ENCODE data around the gene PRC1. TPM values are rescaled to one million over a fixed set of nuclear protein-coding genes. Genes with fewer than 3 reads are reported as not detected.

Gene PRC1
- total RNA-seq, 1 experiment from 2014 or later = 260 TPM

DNA sequence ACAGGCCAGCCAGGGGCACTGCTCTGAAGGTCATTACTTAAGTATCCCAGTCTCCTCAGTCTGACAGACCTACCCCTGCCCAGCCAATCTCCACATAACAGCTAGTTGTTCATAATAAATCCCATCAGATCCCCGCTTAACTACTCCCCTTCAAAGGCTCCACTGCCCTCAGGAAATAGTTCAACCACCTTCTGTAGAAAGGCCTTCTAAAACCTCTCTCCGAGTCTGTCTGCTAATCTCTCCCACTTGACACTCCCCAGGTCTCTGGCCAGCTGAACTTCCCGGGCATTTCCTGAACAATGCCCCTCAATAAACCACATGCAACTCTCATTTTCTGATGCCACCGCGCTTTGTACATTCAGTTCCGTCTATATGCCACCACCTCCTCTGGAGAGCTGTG, 6.0 kb downstream of the PRC1 start:
- Mint-ChIP-seq H3K27ac (ENCODE audit: unreplicated experiment) (peak overlapping the region; percentile 58), H3K9me3 (ENCODE audit: low read depth, unreplicated experiment) (no peaks in the 10 kb centered on the region), H3K27me3 (ENCODE audit: unreplicated experiment) (no peaks in the 10 kb centered on the region), H3K36me3 (ENCODE audit: insufficient read depth, unreplicated experiment) (peaks cover 48% of the 10 kb centered on the region), H3K4me3 (ENCODE audit: low read depth, unreplicated experiment) (peak overlapping the region; percentile 63), H3K4me1 (ENCODE audit: low read depth, unreplicated experiment) (peaks cover 38% of the 10 kb centered on the region)
- TF ChIP-seq, protein P1, sequence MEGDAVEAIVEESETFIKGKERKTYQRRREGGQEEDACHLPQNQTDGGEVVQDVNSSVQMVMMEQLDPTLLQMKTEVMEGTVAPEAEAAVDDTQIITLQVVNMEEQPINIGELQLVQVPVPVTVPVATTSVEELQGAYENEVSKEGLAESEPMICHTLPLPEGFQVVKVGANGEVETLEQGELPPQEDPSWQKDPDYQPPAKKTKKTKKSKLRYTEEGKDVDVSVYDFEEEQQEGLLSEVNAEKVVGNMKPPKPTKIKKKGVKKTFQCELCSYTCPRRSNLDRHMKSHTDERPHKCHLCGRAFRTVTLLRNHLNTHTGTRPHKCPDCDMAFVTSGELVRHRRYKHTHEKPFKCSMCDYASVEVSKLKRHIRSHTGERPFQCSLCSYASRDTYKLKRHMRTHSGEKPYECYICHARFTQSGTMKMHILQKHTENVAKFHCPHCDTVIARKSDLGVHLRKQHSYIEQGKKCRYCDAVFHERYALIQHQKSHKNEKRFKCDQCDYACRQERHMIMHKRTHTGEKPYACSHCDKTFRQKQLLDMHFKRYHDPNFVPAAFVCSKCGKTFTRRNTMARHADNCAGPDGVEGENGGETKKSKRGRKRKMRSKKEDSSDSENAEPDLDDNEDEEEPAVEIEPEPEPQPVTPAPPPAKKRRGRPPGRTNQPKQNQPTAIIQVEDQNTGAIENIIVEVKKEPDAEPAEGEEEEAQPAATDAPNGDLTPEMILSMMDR (IDR thresholded peaks at IDR 0.05; ENCODE audit: unreplicated experiment) = no peak
- no peak for DNase-seq
- CTCF ChIA-PET = interaction anchor here (1.1 kb wide), 2 partner anchors 54 to 57 kb away, joined by 3 read pairs; no protein-coding TSS in a partner anchor
- no TSS peak for BruUV-seq (replicated peaks)
- intact Hi-C loops (cut with micrococcal nuclease; ENCODE audit: unreplicated experiment) = loop anchor here (5.0 kb wide), 2 partner anchors 34 to 59 kb away; partner anchors contain the start of gene VPS33B

DNA sequence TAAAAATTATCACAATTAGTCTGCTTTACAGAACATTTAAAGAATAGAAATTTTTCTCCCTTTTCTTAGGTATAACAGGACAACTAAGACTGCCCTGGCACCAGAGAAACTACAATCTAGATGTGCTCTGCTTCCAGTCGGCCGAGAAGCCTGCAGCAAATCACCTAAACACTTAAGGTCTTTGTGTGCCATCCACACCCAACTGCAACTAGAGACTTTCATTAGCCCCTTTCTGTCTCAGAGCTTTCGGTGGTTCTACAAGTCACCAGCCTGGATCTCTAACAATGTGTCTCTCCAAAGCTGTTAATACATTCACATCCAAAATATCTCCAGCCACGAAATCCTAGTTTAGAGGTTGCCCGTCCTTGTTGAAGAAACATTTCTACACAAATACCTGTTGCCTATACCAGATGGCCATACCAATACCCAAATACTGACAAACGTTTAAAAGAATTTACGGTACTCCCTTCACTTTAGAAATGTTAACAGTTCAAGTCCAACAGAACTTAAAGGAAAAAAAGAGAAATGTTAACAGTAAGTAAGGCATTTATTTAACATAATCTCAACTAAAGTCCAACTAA, 6.7 kb downstream of the PRC1 start:
- H3K4me3 Mint-ChIP-seq (ENCODE audit: low read depth, unreplicated experiment) = peak overlapping the region; percentile 63
- peaks cover 43% of the 10 kb centered on the region for H3K36me3 Mint-ChIP-seq (ENCODE audit: insufficient read depth, unreplicated experiment)
- CTCF ChIA-PET = interaction anchor here (0.7 to 1.3 kb wide), 5 partner anchors 10 to 638 kb away, joined by 3 to 5 read pairs (median 3); no protein-coding TSS in a partner anchor
- no peaks in the 10 kb centered on the region for H3K27me3 Mint-ChIP-seq (ENCODE audit: unreplicated experiment)
- intact Hi-C loops (cut with micrococcal nuclease; ENCODE audit: unreplicated experiment) = loop anchor here (5.0 kb wide), 2 partner anchors 35 to 60 kb away; partner anchors contain the start of gene VPS33B
- H3K27ac Mint-ChIP-seq (ENCODE audit: unreplicated experiment) = peak overlapping the region; percentile 58
- DNase-seq = no peak
- BruUV-seq (replicated peaks) = no TSS peak
- no peaks in the 10 kb centered on the region for H3K9me3 Mint-ChIP-seq (ENCODE audit: low read depth, unreplicated experiment)
- TF ChIP-seq, protein P1 (IDR thresholded peaks at IDR 0.05; ENCODE audit: unreplicated experiment) = no peak
- peaks cover 37% of the 10 kb centered on the region for H3K4me1 Mint-ChIP-seq (ENCODE audit: low read depth, unreplicated experiment)

DNA sequence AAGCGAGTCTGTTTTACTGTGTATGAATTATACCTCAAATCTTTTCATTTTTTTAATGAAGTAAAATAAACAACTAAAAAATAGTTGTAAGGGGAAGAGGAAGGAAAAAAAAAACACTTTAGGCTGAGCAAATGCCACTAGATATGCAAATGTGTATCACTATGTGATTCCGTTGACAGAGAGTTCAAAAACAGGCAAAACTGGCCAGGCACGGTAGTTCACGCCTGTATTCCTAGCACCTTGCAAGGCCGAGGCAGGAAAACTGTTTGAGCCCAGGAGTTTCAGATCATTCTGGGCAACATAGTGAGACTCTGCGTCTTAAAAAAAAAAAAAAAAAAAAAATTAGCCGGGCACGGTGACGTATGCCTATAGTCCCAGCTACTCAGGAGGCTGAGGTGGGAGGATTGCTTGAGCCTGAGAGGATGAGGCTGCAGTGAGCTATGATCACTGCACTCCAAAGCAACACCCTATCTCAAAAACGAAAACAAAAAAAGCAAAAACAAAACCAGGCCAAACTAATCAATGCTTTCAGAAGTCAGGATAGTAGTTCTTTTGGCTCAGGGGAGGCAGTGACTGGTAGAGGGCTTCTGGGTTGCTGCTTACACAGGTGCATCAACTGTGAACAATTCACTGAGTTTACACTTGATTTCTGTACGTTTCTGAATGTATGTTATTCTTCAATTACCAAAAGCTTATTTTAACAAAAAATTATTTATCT, 7.4 kb downstream of the PRC1 start:
- intact Hi-C loops (cut with micrococcal nuclease; ENCODE audit: unreplicated experiment) = loop anchor here (5.0 kb wide), 2 partner anchors 35 to 60 kb away; partner anchors contain the start of gene VPS33B
- Mint-ChIP-seq H3K27ac (ENCODE audit: unreplicated experiment) (peak overlapping the region; percentile 24), H3K4me1 (ENCODE audit: low read depth, unreplicated experiment) (peaks cover 30% of the 10 kb centered on the region), H3K4me3 (ENCODE audit: low read depth, unreplicated experiment) (peak overlapping the region; percentile 63), H3K27me3 (ENCODE audit: unreplicated experiment) (no peaks in the 10 kb centered on the region), H3K36me3 (ENCODE audit: insufficient read depth, unreplicated experiment) (peaks cover 37% of the 10 kb centered on the region), H3K9me3 (ENCODE audit: low read depth, unreplicated experiment) (no peaks in the 10 kb centered on the region)
- CTCF ChIA-PET = interaction anchor here (0.7 to 1.3 kb wide), 2 partner anchors 10 to 39 kb away, joined by 5 read pairs; no protein-coding TSS in a partner anchor
- BruUV-seq (replicated peaks) = no TSS peak
- peak; percentile 41 for DNase-seq
- TF ChIP-seq, protein P1 (IDR thresholded peaks at IDR 0.05; ENCODE audit: unreplicated experiment) = no peak

DNA sequence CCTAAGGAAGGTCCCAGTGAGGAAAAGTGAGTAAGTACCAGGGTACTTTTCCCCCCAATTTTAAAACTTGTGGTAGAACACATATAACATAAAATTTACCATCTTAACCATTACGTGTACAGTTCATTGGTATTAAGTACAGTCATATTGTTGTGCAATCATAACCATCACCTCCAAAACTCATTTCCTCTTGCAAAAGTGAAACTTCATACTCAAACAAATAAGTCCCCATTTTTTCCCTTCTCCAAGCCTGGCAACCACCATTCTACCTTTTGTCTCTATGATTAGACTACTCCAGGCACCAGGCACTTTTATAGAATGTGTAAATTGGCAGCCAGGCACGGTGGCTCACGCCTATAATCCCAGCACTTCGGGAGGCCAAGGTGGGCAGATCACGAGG, 12.2 kb downstream of the PRC1 start:
- no peak for DNase-seq
- Mint-ChIP-seq H3K27ac (ENCODE audit: unreplicated experiment) (no peak overlapping the region), H3K36me3 (ENCODE audit: insufficient read depth, unreplicated experiment) (peaks cover 55% of the 10 kb centered on the region), H3K9me3 (ENCODE audit: low read depth, unreplicated experiment) (no peaks in the 10 kb centered on the region), H3K4me1 (ENCODE audit: low read depth, unreplicated experiment) (peaks cover 3% of the 10 kb centered on the region), H3K27me3 (ENCODE audit: unreplicated experiment) (no peaks in the 10 kb centered on the region), H3K4me3 (ENCODE audit: low read depth, unreplicated experiment) (no peak overlapping the region)
- CTCF ChIA-PET = interaction anchor here (1.3 kb wide), 1 partner anchor 11 kb away, joined by 10 read pairs; no protein-coding TSS in a partner anchor
- TF ChIP-seq, protein P1 (IDR thresholded peaks at IDR 0.05; ENCODE audit: unreplicated experiment) = no peak
- no TSS peak for BruUV-seq (replicated peaks)
- intact Hi-C loops (cut with micrococcal nuclease; ENCODE audit: unreplicated experiment) = no loop called here
